ENCODE results near the gene ARMC12.
A peak's percentile ranks its signal among the peaks of the same experiment; 100 is the strongest.
"Not testable (repeated sequence)": the region's sequence is repeated elsewhere in the genome, so short reads cannot be mapped to it uniquely, and the experiment has no call there.

The ARMC12 gene

GRCh38 chr6:35736982-35737412, at the start of gene ARMC12:
ARMC12 (plus strand) TSS chr6:35737032; CDS start chr6:35737109, 77 bp downstream.
- FAIRE-seq = no peak

GRCh38 chr6:35687658-35688604, 48.9 kb upstream of the ARMC12 start:
- FAIRE-seq = peak; percentile 30

- FAIRE-seq = no peak
Measured at GRCh38 chr6:35688605-35689322, 48.1 kb upstream of the ARMC12 start, which contains the start of gene FKBP5. FKBP5 (minus strand) TSS chr6:35688915; CDS start chr6:35642824, 46,091 bp downstream.

- not testable (repeated sequence) for FAIRE-seq
Measured at GRCh38 chr6:35690006-35690405, 46.8 kb upstream of the ARMC12 start.

GRCh38 chr6:35690484-35690883, 46.3 kb upstream of the ARMC12 start:
- FAIRE-seq = no peak

GRCh38 chr6:35691027-35691824, 45.6 kb upstream of the ARMC12 start:
- no peak for FAIRE-seq

- no peak for FAIRE-seq
Measured at GRCh38 chr6:35694462-35694861, 42.4 kb upstream of the ARMC12 start.

GRCh38 chr6:35698430-35698829, 38.4 kb upstream of the ARMC12 start:
- not testable (repeated sequence) for FAIRE-seq

GRCh38 chr6:35698858-35699257, 38.0 kb upstream of the ARMC12 start:
- FAIRE-seq = no peak

- FAIRE-seq = no peak
Measured at GRCh38 chr6:35703554-35703953, 33.3 kb upstream of the ARMC12 start.

GRCh38 chr6:35706468-35706867, 30.4 kb upstream of the ARMC12 start:
- no peak for FAIRE-seq

GRCh38 chr6:35707714-35708407, 29.0 kb upstream of the ARMC12 start:
- FAIRE-seq = no peak

- FAIRE-seq = no peak
Measured at GRCh38 chr6:35708585-35708984, 28.2 kb upstream of the ARMC12 start.

- FAIRE-seq = no peak
Measured at GRCh38 chr6:35710241-35710847, 26.5 kb upstream of the ARMC12 start.

GRCh38 chr6:35711731-35712130, 25.1 kb upstream of the ARMC12 start:
- no peak for FAIRE-seq

GRCh38 chr6:35713006-35713767, 23.6 kb upstream of the ARMC12 start:
- FAIRE-seq = no peak

GRCh38 chr6:35716798-35717197, 20.0 kb upstream of the ARMC12 start:
- no peak for FAIRE-seq

- FAIRE-seq = no peak
Measured at GRCh38 chr6:35717449-35718374, 19.1 kb upstream of the ARMC12 start.

GRCh38 chr6:35718375-35718736, 18.5 kb upstream of the ARMC12 start:
- FAIRE-seq = no peak

- no peak for FAIRE-seq
Measured at GRCh38 chr6:35718911-35719381, 17.9 kb upstream of the ARMC12 start.
